GM19455 (cell line): Measurements from ENCODE around the gene HINT2.

Source experiments
- ATAC-seq: cut with Tn5 transposase; IDR thresholded peaks from one replicate; pipeline ENCODE4 v1.9.1; 2021; ENCODE audit not compliant: unreplicated experiment

HINT2 gene

GRCh38 chr9:35781066-35781465, 33.8 kb downstream of the HINT2 start:
- ATAC-seq: no peak

- no peak for ATAC-seq
Measured at GRCh38 chr9:35778496-35778895, 36.3 kb downstream of the HINT2 start.

- no peak for ATAC-seq
Measured at GRCh38 chr9:35776018-35776417, 38.8 kb downstream of the HINT2 start.

GRCh38 chr9:35774907-35775635, 39.8 kb downstream of the HINT2 start:
- ATAC-seq: no peak

- no peak for ATAC-seq
Measured at GRCh38 chr9:35771943-35772342, 42.9 kb downstream of the HINT2 start.

GRCh38 chr9:35771534-35771933, 43.3 kb downstream of the HINT2 start:
- ATAC-seq: no peak

GRCh38 chr9:35771075-35771433, 43.8 kb downstream of the HINT2 start:
- ATAC-seq: no peak

GRCh38 chr9:35769763-35770162, 45.1 kb downstream of the HINT2 start:
- ATAC-seq: no peak

GRCh38 chr9:35767458-35767857, 47.4 kb downstream of the HINT2 start:
- ATAC-seq: no peak

- no peak for ATAC-seq
Measured at GRCh38 chr9:35766997-35767396, 47.8 kb downstream of the HINT2 start.

GRCh38 chr9:35763803-35764202, 51.0 kb downstream of the HINT2 start:
- ATAC-seq: no peak

GRCh38 chr9:35763181-35763580, 51.7 kb downstream of the HINT2 start:
- ATAC-seq: no peak
